Panc1 (cell line): ENCODE measurements around the gene TCF3.

Source experiments
- CTCF ChIP-seq: fragments of 450-650 bp; IDR thresholded peaks from 2 replicates; pipeline ENCODE4 v1.5.1; 2017; ENCODE audit warnings: mild to moderate bottlenecking
- POLR2AphosphoS5 ChIP-seq: IDR thresholded peaks from 2 replicates; pipeline ENCODE4 v1.6.1; 2012; ENCODE audit warnings: mild to moderate bottlenecking, low read depth, low read length, moderate library complexity
- REST ChIP-seq, 2 experiments: IDR thresholded peaks; 2 replicates each; pipeline ENCODE4 v1.6.1; 2011 to 2012; ENCODE audit warnings: low read depth in 2 of 2, control low read depth in 1 of 2, low read length in 1 of 2, mild to moderate bottlenecking in 1 of 2, moderate library complexity in 1 of 2; ENCODE audit not compliant: insufficient read depth in 1 of 2

GRCh38 chr19:1619703-1620102 is 32.7 kb downstream of the TCF3 start:
- TF ChIP-seq CTCF (no peak), REST (IDR thresholded peaks at IDR 0.05; ENCODE audit: insufficient read depth in 1 of 2, low read depth in 2 of 2, low read length in 1 of 2) (no peak), POLR2AphosphoS5 (no peak)
